Cortex of kidney (tissue), 1 donor: ENCODE data around the gene CNGB1.

Experiments used
- DNase-seq: peaks from one replicate; lab custom pipeline; 2025; lab: John Stamatoyannopoulos, UW

The CNGB1 gene

DNA sequence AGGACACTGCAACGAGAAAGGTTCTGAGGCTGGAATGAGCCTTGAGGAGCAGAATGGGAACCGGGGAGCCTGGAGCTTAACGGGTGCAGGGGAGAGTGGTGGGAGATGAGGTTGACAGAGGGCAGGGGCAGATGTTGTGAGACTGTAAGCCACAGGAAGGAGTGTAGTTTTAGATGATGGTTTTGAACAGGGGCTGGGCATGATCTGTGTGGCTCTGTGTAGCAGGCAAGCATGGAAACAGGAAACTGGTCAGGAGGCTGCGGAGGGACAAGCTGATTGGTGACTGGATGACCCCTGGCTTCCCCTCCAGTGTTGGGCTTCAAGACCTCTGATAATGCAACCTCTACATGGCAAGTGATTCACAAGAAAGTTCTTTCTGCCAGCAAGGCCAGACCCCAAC is 1.4 kb upstream of the CNGB1 start:
- DNase-seq = no peak

DNA sequence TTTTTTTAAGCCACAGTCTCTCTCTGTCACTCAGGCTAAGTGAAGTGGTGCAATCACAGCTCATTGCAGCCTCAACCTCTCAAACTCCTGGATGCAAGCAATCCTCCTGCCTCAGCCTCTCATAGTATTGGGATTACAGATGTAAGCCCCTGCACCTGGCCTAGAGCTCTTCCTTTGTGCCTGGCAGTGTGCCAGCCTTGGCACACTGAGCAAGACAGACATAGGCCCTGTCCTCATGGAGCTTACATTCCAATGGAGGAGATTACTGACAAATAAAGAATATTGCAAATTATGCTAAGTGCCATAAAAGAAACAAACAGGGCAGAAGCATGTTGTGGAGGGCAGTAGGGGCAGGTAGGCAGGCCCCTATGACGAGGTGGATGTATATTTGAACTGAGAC is 920 bp upstream of the CNGB1 start:
- no peak for DNase-seq

DNA sequence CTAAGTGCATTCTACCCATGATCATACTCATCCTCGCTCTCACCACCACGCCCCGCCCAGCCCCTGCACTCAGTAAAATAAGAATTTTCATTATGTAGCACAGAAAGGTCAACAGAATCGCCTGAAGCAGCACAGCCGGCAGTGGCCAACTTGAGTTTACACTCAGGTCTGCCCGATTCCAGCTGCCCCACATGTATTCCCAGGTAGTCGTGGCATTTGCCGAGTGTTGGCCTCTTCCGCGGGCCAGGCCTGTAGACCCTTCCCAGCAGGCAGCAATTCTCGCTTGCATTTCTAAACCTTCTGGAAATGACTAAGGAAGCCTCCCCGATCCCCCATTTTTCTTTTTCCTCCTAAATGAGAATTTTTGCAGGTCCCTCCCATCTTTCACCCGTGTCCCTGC is 609 bp downstream of the CNGB1 start:
- DNase-seq = no peak

DNA sequence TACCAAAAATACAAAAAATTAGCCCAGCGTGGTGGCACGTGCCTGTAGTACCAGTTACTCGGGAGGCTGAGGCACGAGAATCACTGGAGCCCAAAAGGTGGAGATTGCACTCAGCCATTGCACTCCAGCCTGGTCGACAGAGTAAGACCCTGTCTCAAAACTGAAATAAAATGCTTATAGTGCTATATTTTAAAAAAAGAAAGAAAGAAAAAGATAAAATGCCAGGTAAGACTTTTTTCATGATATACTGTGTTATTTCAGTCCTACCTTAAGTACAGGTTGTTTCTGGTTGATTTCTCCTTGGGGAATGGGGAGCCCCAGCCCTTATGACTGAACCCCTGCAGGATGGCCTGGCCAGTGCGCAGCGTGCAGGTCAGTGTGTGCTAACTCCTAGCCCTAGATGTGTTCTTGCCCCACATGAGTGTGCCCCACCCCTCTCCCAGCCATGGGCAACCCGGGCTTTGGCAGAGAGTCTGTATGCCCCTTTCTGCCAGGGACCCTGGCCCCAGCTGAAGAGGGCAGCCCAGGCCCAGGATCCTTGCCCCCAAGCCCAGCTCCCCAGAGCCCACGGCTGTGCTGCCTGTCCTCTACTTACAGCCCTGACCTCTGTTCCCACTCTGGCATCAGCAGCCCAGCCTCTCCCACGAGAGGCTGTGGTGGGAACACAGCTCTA is 1.3 kb downstream of the CNGB1 start:
- no peak for DNase-seq

DNA sequence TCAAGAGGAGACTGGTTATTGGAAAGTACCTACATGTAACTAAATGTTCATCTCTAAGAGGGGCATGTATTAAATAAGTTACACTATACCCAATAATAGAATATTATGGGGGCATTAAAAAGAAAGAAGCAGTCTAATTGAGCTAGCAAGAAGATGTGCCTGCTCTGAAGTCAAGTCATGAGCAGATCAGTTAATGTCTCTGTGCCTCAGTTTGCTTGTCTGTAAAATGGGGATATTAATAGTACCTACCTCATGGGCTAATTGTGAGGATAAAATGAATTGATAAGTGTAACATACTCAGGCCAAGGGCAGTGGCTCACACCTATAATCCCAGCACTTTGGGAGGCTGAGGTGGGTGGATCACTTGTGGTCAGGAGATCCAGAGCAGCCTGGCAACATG is 3.0 kb downstream of the CNGB1 start:
- no peak for DNase-seq

DNA sequence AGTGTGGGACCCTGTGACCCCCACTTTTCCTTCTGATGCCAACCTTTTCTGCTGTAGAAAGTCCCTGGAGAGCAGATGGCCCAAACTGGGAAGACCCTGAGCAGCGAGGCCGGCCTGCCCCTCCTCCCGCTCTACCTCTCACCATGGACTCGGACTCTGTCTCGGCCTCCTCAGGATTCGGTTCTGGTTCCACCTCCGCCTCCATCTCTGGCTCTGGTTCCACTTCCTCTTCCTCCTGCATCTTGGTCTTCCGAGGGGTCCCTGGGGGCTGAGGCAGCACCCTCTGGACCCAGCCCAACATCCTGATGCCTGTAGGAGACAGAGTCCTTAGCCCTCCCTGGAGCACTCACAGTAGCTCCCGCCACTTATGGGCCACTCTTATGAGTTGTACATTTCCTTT is 3.9 kb downstream of the CNGB1 start:
- no peak for DNase-seq

DNA sequence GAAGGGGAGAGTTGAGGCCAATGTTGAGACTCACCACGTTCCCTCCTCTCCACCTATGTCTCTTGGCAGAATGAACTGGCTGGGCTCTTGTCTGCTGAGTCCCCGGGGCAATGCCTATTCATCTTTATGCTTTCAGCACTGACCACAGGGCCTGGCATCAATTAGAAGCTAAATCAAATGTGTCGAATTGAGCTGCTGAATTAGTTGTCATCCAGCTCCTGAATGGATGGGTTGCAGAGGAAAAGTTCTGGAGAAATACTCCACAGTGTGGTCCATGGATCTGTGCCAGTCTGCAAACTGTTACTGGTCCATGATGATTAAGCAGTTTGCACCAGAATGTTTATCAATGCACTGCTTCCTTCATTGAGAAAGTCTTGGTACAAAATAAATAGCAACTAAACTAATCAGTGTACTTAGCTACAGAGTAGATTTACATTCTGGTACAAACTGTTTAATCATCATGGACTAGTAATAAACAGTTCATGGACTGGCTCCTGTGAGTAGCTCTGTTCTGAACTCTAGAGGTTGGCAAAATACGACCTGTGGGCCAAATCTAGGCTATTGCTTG is 4.6 kb downstream of the CNGB1 start:
- DNase-seq = no peak

DNA sequence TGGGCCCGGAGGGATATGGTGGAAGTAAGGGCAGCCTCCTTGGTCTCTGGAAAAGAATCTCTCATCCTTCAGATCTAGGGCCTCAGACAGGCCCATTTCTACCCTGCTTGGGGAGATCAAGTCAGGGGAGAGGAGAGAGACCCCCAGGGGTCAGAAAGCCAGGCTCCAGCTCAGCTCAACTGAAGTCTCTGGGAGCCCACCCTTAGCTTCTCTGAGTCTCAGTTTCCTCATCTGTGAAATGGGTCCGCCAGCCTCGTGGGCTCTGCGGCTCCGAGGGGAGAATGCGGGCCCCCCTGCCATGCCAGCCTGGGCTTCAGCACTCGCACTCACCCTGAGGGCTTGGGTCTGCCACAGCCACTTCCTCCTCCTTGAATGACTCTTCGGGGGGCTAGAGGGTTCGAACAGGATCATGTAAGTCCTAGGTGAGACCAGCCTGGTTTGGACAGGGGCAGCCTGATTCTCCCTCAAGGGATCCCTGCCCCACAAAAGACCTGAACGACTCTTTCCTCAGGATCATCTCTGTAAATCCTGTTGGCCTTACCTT is 6.7 kb downstream of the CNGB1 start:
- no peak for DNase-seq

DNA sequence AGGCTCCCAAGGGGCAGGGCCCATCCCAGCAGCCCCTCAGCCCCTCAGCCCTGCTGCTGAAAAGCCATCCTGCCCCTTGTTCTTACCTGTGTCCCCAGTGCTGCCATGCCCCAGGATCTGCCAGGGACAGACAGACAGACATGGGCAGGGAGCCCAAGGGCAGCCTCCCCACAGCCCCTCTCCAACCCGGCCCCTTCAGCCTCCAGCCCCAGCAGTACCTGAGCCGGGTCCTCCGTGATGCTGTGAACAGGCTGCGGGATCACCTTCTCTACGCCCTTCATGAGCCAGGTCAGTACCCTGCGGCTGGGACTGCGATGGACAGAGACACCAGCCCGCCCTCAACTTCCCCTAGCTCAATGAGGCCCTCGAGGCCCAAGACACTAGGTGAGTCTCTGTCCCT is 8.2 kb downstream of the CNGB1 start:
- DNase-seq = no peak

DNA sequence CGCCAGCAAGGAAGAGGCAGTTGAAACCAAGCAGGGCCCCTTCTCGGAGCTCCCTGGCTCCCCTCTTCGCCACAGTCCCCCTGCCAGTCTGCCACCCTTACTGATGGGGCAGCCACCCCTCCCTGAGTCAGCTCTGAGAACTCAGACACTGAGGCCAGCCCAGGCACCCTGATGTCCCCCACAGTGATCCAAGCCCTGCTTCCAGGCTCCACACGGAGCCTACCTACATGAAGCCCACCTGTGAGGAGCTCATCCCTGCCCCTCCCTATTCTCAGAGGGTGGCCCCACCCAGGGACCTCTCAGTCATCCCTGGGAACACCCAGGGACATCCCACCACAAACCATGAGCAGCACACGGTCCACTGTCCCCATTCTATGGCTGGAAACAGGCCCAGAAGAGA is 8.9 kb downstream of the CNGB1 start:
- no peak for DNase-seq

DNA sequence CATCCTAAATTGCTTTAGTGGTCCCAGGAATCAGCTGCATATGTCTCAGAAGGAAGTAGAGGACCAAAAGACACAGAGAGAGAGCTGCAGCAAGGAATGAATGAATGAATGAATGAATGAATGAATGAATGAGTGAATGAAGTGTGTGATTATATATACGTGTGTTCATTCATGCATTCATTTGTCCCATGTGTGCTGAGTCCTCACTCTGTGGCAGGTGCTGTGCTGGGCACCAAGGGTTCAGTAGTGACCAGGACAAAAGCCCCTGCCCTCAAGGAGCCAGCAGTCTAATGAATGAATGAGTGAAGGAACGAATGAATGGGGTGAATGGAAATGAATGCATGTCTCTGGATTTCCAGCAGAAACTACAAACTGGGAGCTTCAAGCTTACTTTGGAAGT is 9.4 kb downstream of the CNGB1 start:
- no peak for DNase-seq

DNA sequence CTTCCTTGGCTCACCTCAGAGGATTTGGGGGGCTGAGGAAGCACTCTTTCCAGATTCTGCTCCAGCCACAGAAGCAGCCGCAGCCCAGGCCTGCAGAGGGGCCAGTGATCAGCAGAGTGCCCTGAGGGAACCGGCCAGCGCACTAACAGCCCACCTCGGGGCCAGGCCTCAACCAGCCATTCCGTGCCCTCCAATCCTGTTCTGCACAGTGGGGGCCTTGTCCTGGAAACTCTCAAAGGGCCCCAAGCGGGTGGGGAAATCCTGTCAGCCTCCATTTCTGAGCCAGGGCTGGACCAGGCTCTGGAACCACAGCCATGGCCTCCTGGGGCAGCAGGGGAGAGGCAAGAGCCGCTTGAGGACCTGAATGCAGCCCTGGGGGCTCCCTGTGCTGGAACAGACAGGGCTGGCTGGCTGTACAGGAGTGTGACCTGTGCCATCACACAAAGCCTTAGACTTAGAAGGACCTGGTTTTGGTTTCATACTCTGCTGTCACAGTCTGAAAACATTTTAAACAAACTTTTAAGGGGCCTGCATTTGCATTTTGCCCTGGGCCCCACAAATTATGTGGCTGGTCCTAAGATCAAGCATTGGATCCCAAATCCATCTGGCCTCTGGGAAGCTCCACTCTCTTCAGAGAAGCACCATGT is 10.0 kb downstream of the CNGB1 start:
- no peak for DNase-seq

DNA sequence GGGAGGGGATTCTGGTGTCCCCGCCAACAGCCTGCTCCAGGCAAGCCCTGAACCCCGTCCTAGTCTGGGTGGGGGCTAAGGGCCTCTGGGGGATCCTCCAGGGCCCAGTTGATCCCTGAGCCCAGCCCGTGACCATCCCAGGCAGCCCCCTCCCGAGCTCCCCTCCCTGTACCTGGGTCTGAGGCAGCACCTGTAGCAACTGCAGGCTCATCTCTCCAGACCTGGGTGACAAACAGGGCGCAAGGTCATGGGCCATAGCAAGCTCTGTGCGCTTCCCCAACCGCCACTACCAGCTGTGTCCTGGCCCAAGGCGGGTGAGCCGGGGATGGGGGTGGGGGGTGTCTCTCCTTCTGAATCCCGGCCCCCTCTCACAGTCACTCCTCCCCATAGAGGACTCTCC is 10.6 kb downstream of the CNGB1 start:
- no peak for DNase-seq

DNA sequence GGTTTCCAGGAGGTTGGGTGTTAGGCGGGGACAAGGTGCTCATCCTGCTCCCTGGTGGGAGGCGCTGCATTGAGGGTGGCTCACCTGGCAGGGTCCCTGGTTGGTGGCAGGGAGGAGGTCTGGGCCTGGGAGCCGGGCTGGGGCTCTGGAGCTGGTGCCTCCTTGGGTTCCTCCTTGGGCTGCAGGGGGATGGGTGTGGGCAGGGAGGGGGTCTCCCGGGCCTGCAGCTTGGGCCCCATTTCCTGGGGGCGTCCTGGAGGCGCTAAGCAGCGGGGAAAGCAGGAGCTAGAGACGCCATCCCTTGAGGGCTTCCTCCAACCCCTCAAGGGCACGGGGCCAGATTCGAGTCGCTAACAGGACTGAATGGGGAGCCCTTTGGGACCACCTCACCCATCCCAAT is 11.1 kb downstream of the CNGB1 start:
- no peak for DNase-seq

DNA sequence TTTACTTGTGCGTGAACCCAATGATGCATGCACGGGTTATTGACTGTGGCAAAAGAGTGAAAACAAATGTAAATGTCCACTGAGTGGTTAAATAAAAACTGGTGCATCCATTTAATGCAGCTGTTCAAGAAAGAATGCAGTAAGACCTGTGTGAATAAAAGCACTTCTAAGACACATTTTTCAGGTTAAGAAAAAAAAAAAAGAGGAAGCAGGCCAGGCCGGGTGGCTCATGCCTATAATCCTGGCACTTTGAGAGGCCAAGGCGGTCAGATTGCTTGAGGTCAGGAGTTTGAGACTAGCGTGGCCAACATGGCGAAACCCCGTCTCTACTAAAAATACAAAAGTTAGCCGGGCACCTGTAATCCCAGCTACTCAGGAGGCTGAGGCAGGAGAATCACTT is 11.8 kb downstream of the CNGB1 start:
- DNase-seq = no peak

DNA sequence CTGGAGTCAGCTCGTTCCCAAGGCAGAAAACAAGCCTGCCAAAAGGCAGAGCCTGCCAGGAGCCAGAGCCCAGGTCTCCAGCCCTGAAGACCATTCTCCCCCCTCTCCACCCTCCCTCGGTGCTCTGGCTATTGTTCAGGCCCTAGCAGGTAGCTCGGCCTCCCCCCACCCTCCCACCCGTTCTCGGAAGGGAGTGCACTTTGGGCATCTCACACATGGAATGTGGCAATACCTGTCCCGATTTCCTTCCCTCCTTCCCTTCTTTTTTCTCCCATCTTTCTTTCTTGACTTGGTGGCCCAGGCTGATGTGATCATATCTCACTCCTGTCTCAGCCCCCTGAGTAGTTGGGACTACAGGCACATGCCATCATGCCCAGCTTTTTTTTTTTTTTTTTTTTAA is 12.4 kb downstream of the CNGB1 start:
- DNase-seq = no peak

DNA sequence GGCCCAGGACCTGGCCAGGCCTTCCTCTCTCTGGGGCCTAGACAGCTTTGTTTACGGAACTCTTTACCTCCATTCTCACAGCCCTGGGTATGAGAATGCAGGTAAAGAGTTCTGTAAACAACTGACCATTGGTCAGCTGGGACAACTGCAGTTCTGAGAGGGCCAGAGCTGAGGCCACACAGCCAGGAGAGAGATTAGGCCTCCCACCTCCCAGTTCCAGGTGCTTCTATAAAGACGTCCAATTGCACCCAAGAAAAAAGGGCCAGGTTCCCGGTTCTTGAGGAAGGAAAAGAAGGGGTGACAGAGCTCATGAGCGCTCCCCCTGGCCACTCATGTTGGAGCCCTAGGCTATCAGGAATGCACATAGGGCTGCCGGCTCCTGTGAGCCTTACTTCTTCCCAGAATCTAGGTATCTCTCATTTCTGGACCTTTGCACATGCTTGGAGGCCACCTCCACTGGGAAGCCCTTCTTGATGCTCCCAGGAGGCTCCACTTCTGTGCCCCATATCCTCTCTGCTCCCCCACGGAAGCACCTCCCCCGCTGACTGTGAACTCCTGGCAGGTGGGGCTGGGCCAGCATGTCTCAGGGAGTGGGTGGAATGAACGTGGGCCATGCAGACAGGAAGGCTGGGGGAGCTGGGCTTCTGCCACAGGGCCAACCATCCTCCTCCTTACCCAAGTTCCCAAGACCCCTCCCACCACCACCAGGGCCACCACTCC is 13.1 kb downstream of the CNGB1 start:
- DNase-seq = no peak

DNA sequence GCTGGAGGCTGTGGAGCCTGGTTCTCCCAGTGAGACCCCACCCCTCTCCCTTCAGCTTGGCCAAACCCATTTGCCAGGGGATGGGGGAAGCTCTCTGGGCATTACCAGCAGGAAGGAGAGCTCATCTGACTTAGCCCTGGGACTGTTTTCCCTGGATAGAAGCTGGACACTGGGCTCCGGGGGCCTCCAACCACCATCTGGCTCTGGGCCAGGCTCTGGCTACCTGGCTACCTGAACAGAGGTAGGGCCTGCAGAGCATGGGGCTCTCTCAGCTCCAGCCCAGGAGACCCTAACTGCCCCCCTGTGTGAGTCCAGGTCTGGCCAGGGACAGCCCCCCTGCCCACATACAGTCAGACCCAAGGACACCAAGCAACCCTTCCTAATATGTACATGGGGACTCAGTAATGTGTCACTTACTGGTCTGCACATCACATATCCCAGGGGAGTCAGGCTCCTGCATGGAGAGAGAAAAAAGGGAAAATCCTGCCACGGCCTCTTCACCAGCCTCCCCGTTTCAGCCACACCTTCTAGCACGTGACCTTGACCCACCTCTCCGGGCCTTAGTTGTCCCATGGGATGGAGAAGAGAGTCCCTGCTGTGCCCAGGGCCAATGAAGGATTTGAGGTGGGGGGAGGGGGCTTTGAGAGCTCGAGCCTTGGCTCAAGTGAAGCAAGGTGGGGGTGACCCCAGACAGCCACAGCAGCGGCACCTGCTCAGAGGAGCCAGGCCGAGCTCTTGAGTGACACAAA is 13.8 kb downstream of the CNGB1 start:
- DNase-seq = no peak

DNA sequence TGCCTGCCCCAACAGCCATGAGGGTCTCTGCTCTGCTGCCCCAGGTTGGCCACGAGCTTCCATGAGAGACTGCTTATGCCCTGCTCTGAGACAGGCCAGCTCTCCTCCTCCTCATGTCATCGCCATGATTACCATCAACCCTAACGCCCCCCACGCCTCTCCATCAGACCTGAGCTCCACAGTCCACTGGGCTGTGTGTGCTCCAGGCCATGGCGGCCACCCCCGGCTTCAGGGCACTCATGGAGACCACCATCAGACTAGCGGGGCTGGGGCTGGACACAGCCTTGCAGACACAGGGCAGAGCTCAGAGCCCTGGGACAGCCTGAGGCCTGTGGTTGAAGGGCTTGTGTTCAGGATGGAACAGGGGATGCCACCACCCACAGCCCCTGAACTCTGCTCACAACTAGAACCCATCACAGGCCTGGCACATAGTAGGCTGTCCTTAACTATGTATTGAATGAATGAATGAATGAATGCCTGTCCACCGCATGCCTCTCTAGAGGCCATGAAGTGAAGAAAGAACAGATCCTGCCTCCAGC is 14.6 kb downstream of the CNGB1 start:
- no peak for DNase-seq

DNA sequence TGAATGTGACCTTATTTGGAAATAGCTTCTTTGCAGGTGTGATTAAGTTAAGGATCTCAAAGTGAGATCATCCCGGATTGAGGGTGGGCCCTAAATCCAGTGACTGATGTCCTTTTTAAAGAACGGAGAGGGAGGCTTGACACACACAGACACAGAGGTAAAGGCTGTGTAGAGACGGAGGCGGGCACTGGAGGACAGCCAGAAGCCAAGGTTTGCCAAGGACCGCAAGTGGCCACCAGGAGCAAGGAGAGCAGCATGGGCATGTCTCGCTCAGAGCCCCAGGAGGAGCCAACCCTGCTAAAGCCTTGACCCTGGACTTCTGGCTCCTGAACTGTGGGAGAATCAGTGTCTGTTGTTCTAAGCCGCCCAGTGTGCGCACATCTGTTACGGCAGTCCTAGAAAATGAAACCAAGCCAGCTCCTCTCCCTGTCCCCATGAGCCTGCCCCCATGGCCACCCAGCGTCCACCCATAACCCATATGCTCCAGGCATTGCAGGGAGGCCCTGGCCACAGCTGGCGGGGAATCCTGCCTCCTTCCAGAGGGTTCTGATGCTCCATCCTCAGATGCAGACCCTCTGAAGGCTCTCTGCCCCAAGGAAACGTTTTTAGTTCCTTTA is 15.2 kb downstream of the CNGB1 start:
- DNase-seq = no peak

DNA sequence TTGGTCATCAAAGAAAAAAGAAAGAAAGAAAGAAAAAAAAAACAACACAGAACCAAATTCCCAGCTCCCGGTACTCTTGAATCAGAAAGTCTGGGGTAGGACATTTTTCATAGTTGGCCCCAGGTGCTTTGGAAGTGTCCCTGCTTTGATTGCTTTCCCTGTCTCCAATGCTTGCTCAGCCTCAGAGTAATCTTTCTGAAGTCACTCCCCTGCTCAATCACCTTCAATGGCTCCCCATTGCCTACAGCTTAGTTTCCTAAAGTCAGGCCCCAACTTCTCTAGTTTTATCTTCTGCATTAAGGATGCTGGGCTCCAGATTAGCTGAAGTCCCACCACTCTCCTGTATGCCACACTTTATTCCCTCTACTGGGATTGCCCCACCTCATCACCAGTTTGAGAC is 17.1 kb downstream of the CNGB1 start:
- DNase-seq = no peak
